LNCaP clone FGC (cell line): ENCODE data around the gene NAV3.

ENCODE experiments used
- DNase-seq: peaks from one replicate; pipeline ENCODE4 v3.0.0-alpha.2; 2011; ENCODE audit warnings: low read depth
- H3K4me3 ChIP-seq: 2 replicates; pipeline ENCODE4 v1.5.1; 2011; ENCODE audit warnings: mild to moderate bottlenecking, low read depth, low read length, control low read depth
- CTCF ChIP-seq: IDR thresholded peaks from 2 replicates; pipeline ENCODE4 v1.5.1; 2012; ENCODE audit warnings: mild to moderate bottlenecking; ENCODE audit not compliant: control insufficient read depth, insufficient read depth; ENCODE audit errors: extremely low read depth

Gene NAV3

GRCh38 chr12:78186670-78187069, 356.0 kb downstream of the NAV3 start:
- no peak overlapping the region for H3K4me3 ChIP-seq
- DNase-seq, result no peak
- no peak for TF ChIP-seq CTCF

- DNase-seq, result no peak
- no peak overlapping the region for H3K4me3 ChIP-seq
- no peak for TF ChIP-seq CTCF
Observed at GRCh38 chr12:78187741-78188140, 357.0 kb downstream of the NAV3 start.

GRCh38 chr12:78189656-78190055, 359.0 kb downstream of the NAV3 start:
- H3K4me3 ChIP-seq, result no peak overlapping the region
- no peak for DNase-seq
- TF ChIP-seq CTCF, result no peak

- H3K4me3 ChIP-seq, result no peak overlapping the region
- DNase-seq, result no peak
- TF ChIP-seq CTCF, result no peak
Observed at GRCh38 chr12:78191611-78192010, 360.9 kb downstream of the NAV3 start.

GRCh38 chr12:78192979-78193378, 362.3 kb downstream of the NAV3 start:
- no peak overlapping the region for H3K4me3 ChIP-seq
- DNase-seq, result no peak
- no peak for TF ChIP-seq CTCF

GRCh38 chr12:78194448-78194847, 363.8 kb downstream of the NAV3 start:
- no peak for TF ChIP-seq CTCF
- H3K4me3 ChIP-seq, result no peak overlapping the region
- DNase-seq, result no peak

- no peak for DNase-seq
- H3K4me3 ChIP-seq, result no peak overlapping the region
- TF ChIP-seq CTCF, result no peak
Observed at GRCh38 chr12:78198896-78199295, 368.2 kb downstream of the NAV3 start.
